Activated naive CD4-positive, alpha-beta T cell treated with anti-CD3 and anti-CD28 coated beads, Interleukin-2, amount 50 U/mL, for 72 hours (primary cell): ENCODE results near the gene ARHGAP10. TPM values are rescaled to one million over a fixed set of nuclear protein-coding genes. Genes with fewer than 3 reads are reported as not detected.
"Not testable (repeated sequence)": the region's sequence is repeated elsewhere in the genome, so short reads cannot be mapped to it uniquely, and the experiment has no call there.

ENCODE experiments used
- ATAC-seq, 2 donors: fragments of 150-1000 bp; cut with Tn5 transposase; 2 replicates each; pipeline ENCODE4 v1.10.0; 2021; ENCODE audit warnings: mild to moderate bottlenecking in 2 of 2, moderate library complexity in 2 of 2
- DNase-seq, 2 donors: peaks; one replicate each; pipeline ENCODE4 v3.0.0; 2021 to 2022; ENCODE audit warnings: low spot score in 2 of 2
- H3K27ac Mint-ChIP-seq, 2 donors: one replicate each; pipeline ENCODE4 v1.8.0; 2022; ENCODE audit warnings: mild to moderate bottlenecking in 2 of 2, mixed read lengths in 2 of 2
- H3K36me3 Mint-ChIP-seq, 2 donors: one replicate each; pipeline ENCODE4 v1.8.0; 2022; ENCODE audit warnings: mixed read lengths in 2 of 2
- H3K9me3 Mint-ChIP-seq, 2 donors: one replicate each; pipeline ENCODE4 v1.8.0; 2022; ENCODE audit warnings: mixed read lengths in 2 of 2
- total RNA-seq, 2 donors: library from RNA; stranded (reverse); gene quantifications; one replicate each; pipeline ENCODE4 v1.2.3, GENCODE V29; 2022

ARHGAP10 gene
- total RNA-seq, 2 donors from 2014 or later: 2.9 to 6.4 TPM

GRCh38 chr4:148065075-148065474 is 333.2 kb downstream of the ARHGAP10 start:
- no peaks in the 10 kb centered on the region for H3K9me3 Mint-ChIP-seq
- ATAC-seq: no peak
- H3K36me3 Mint-ChIP-seq: peaks cover 5 to 15% of the 10 kb centered on the region in 2 donors
- no peak overlapping the region for H3K27ac Mint-ChIP-seq
- no peak for DNase-seq

- ATAC-seq (no peak), DNase-seq (no peak)
- Mint-ChIP-seq H3K27ac (no peak overlapping the region), H3K36me3 (peaks cover 2 to 11% of the 10 kb centered on the region in 2 donors), H3K9me3 (no peaks in the 10 kb centered on the region)
Measured at GRCh38 chr4:148067301-148067916, 335.5 kb downstream of the ARHGAP10 start.

GRCh38 chr4:148068065-148068911 is 336.4 kb downstream of the ARHGAP10 start:
- Mint-ChIP-seq H3K9me3 (peaks cover 0 to 8% of the 10 kb centered on the region in 2 donors), H3K36me3 (peaks cover 10 to 20% of the 10 kb centered on the region in 2 donors)
- ATAC-seq: no peak

GRCh38 chr4:148069086-148069894 is 337.4 kb downstream of the ARHGAP10 start:
- peaks cover 20 to 30% of the 10 kb centered on the region in 2 donors for H3K36me3 Mint-ChIP-seq
- DNase-seq (no peak), ATAC-seq (no peak)
- no peak overlapping the region for H3K27ac Mint-ChIP-seq
- peaks cover 6 to 15% of the 10 kb centered on the region in 2 donors for H3K9me3 Mint-ChIP-seq

More at GRCh38 chr4:148068065-148068911, 336.4 kb downstream of the ARHGAP10 start:
- no peak overlapping the region for H3K27ac Mint-ChIP-seq
- DNase-seq: no peak

- DNase-seq (no peak), ATAC-seq (no peak)
- Mint-ChIP-seq H3K36me3 (peaks cover 25 to 35% of the 10 kb centered on the region in 2 donors), H3K9me3 (peaks cover 9 to 18% of the 10 kb centered on the region in 2 donors), H3K27ac (no peak overlapping the region)
Measured at GRCh38 chr4:148069895-148070178, 337.9 kb downstream of the ARHGAP10 start.

GRCh38 chr4:148071009-148071408 is 339.1 kb downstream of the ARHGAP10 start:
- H3K36me3 Mint-ChIP-seq: peaks cover 37 to 38% of the 10 kb centered on the region in 2 donors
- peak overlapping the region in 1 of 2 donors; percentile 55 for H3K27ac Mint-ChIP-seq
- ATAC-seq (no peak), DNase-seq (no peak)
- H3K9me3 Mint-ChIP-seq: peaks cover 17 to 29% of the 10 kb centered on the region in 2 donors

GRCh38 chr4:148072789-148073188 is 340.9 kb downstream of the ARHGAP10 start:
- Mint-ChIP-seq H3K27ac (no peak overlapping the region), H3K9me3 (peaks cover 21 to 34% of the 10 kb centered on the region in 2 donors), H3K36me3 (peaks cover 50 to 56% of the 10 kb centered on the region in 2 donors)
- ATAC-seq (no peak), DNase-seq (no peak)

GRCh38 chr4:148073349-148073748 is 341.5 kb downstream of the ARHGAP10 start:
- peaks cover 55 to 61% of the 10 kb centered on the region in 2 donors for H3K36me3 Mint-ChIP-seq
- DNase-seq (no peak), ATAC-seq (no peak)
- H3K27ac Mint-ChIP-seq: no peak overlapping the region
- peaks cover 21 to 34% of the 10 kb centered on the region in 2 donors for H3K9me3 Mint-ChIP-seq

GRCh38 chr4:148074462-148074861 is 342.6 kb downstream of the ARHGAP10 start:
- Mint-ChIP-seq H3K36me3 (peaks cover 55 to 61% of the 10 kb centered on the region in 2 donors), H3K27ac (no peak overlapping the region), H3K9me3 (peaks cover 21 to 34% of the 10 kb centered on the region in 2 donors)
- no peak for DNase-seq
- no peak for ATAC-seq

- ATAC-seq (no peak), DNase-seq (no peak)
- H3K9me3 Mint-ChIP-seq: peaks cover 21 to 34% of the 10 kb centered on the region in 2 donors
- no peak overlapping the region for H3K27ac Mint-ChIP-seq
- H3K36me3 Mint-ChIP-seq: peaks cover 55 to 67% of the 10 kb centered on the region in 2 donors
Measured at GRCh38 chr4:148075438-148075837, 343.6 kb downstream of the ARHGAP10 start.

GRCh38 chr4:148076964-148077363 is 345.1 kb downstream of the ARHGAP10 start:
- ATAC-seq (no peak), DNase-seq (no peak)
- peaks cover 21 to 37% of the 10 kb centered on the region in 2 donors for H3K9me3 Mint-ChIP-seq
- H3K27ac Mint-ChIP-seq: no peak overlapping the region
- H3K36me3 Mint-ChIP-seq: peaks cover 66 to 78% of the 10 kb centered on the region in 2 donors

GRCh38 chr4:148077581-148077980 is 345.7 kb downstream of the ARHGAP10 start:
- no peak overlapping the region for H3K27ac Mint-ChIP-seq
- H3K9me3 Mint-ChIP-seq: peaks cover 21 to 36% of the 10 kb centered on the region in 2 donors
- no peak for DNase-seq
- ATAC-seq: no peak
- H3K36me3 Mint-ChIP-seq: peaks cover 63 to 77% of the 10 kb centered on the region in 2 donors

- peaks cover 58 to 73% of the 10 kb centered on the region in 2 donors for H3K36me3 Mint-ChIP-seq
- H3K9me3 Mint-ChIP-seq: peaks cover 21 to 31% of the 10 kb centered on the region in 2 donors
- H3K27ac Mint-ChIP-seq: no peak overlapping the region
- DNase-seq (no peak), ATAC-seq (no peak)
Measured at GRCh38 chr4:148078061-148078460, 346.2 kb downstream of the ARHGAP10 start.

- H3K9me3 Mint-ChIP-seq: peaks cover 25 to 30% of the 10 kb centered on the region in 2 donors
- H3K27ac Mint-ChIP-seq: no peak overlapping the region
- H3K36me3 Mint-ChIP-seq: peaks cover 48 to 71% of the 10 kb centered on the region in 2 donors
- no peak for ATAC-seq
- DNase-seq: no peak
Measured at GRCh38 chr4:148079961-148080360, 348.1 kb downstream of the ARHGAP10 start.

GRCh38 chr4:148081267-148081666 is 349.4 kb downstream of the ARHGAP10 start:
- ATAC-seq: no peak
- DNase-seq: no peak
- H3K27ac Mint-ChIP-seq: no peak overlapping the region
- H3K36me3 Mint-ChIP-seq: peaks cover 45 to 68% of the 10 kb centered on the region in 2 donors
- H3K9me3 Mint-ChIP-seq: peaks cover 19 to 25% of the 10 kb centered on the region in 2 donors

- DNase-seq: no peak
- Mint-ChIP-seq H3K36me3 (peaks cover 42 to 64% of the 10 kb centered on the region in 2 donors), H3K27ac (no peak overlapping the region), H3K9me3 (peaks cover 18 to 26% of the 10 kb centered on the region in 2 donors)
- no peak for ATAC-seq
Measured at GRCh38 chr4:148081745-148082144, 349.9 kb downstream of the ARHGAP10 start.

- Mint-ChIP-seq H3K9me3 (peaks cover 18 to 30% of the 10 kb centered on the region in 2 donors), H3K36me3 (peaks cover 32 to 50% of the 10 kb centered on the region in 2 donors)
- ATAC-seq, H3K27ac Mint-ChIP-seq, DNase-seq: not testable (repeated sequence)
Measured at GRCh38 chr4:148083073-148083472, 351.2 kb downstream of the ARHGAP10 start.
